Measurements from ENCODE around the gene DGKB. TPM values are rescaled to one million over a fixed set of nuclear protein-coding genes. Genes with fewer than 3 reads are reported as not detected.

Gene DGKB
- total RNA-seq, 2 experiments from 2014 or later: not detected

GRCh38 chr7:14828053-14828452 lies 74.5 kb downstream of the DGKB start:
- CTCF ChIA-PET: no interaction called here
- POLR2A ChIA-PET: no interaction called here

GRCh38 chr7:14826426-14826825 lies 76.1 kb downstream of the DGKB start:
- ChIA-PET POLR2A (no interaction called here), CTCF (no interaction called here)

DNA sequence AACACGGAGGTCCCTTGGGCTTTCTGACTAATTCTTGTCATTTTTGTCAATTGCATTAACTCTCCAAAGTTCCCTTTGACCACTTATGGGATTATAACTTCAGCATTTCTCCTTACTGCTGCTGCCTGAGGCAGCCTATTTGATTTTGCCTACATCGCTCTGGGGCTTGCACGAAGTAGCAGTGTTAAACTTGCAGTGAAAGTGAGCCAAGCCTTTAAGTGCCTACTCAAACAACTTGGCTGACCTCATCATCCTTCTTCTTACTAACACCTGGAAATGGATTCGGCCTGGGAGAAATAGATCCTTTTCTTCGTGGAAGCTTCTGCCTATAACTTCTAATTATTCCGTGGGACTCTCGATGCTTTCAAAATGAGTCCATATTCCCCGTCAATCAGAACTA lies 76.6 kb downstream of the DGKB start:
- ChIA-PET POLR2A (no interaction called here), CTCF (no interaction called here)

DNA sequence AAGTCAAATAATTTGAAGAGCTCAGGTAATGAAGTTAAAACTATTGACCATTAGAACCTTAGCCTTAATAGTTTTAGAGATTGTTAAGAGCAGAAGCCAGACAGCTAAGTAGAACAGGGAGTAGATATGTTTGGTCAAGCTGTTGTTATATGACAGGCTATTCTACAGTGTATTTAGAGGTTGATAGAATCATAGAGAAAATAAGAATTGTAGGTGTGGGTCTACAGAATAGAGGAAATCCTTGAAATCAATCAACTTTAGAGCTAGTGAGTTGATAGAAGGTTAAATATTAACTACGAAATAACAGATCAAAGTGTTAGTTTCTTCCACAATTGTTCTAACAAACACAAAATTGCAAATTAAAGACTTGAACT lies 80.1 kb downstream of the DGKB start:
- ChIA-PET CTCF (no interaction called here), POLR2A (no interaction called here)

GRCh38 chr7:14821757-14822480 lies 80.6 kb downstream of the DGKB start:
- ChIA-PET POLR2A (no interaction called here), CTCF (no interaction called here)

DNA sequence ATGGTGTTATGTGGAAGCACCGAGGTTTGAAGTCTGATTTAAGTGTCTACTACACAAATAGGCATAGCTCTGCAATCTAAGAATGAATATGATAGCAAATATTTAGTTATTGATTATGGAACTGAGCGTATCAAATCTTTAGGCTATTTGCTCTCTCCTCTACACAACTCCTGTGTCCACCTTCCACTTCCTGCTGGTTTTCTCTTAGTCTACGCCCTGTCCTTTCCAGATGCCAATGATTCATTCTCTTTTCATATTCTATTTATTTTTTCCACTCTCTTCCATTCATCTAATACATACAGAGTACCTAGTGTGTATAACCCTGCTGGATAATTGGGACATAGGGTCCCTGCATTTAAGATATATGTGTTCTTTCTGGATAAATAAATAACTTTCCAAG lies 83.7 kb downstream of the DGKB start:
- CTCF ChIA-PET: no interaction called here
- POLR2A ChIA-PET: no interaction called here

GRCh38 chr7:14817829-14818614 lies 84.5 kb downstream of the DGKB start:
- CTCF ChIA-PET: no interaction called here
- POLR2A ChIA-PET: no interaction called here

- ChIA-PET POLR2A (no interaction called here), CTCF (no interaction called here)
Measured at GRCh38 chr7:14807507-14807906, 95.0 kb downstream of the DGKB start.

- POLR2A ChIA-PET: no interaction called here
- CTCF ChIA-PET: no interaction called here
Measured at GRCh38 chr7:14806891-14807290, 95.7 kb downstream of the DGKB start.

DNA sequence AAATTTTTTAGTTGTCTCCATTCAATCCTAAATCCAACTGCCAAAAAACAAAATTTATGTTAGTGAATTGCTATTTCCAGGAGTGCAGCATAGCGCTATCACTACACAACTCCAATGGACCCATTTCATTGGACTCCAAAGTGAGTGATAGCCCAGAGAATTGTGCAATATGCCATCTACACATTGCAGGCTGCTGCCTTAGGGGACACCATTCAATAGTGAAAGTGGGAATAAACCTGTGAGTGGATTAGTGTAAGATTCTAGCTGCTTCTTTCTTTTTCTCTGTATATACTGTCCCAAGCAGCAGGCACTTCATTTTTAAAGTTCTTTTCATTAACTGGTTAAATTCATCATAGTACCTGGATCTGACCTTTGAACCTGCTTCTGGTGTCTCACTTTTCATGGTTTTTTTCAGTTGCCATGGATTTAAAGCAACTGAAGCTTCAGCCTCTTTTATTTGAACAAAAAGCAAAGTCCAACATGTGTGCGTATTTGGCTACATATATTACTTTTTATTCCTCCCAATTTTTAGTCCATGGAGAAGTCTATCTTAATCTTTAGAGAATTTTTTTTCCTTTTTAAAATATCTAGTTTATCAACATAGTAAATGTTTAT lies 97.3 kb downstream of the DGKB start:
- POLR2A ChIA-PET: no interaction called here

GRCh38 chr7:14800664-14801063 lies 101.9 kb downstream of the DGKB start:
- POLR2A ChIA-PET: no interaction called here
- CTCF ChIA-PET: no interaction called here

More for the DNA sequence above, 97.3 kb downstream of the DGKB start:
- CTCF ChIA-PET: no interaction called here

DNA sequence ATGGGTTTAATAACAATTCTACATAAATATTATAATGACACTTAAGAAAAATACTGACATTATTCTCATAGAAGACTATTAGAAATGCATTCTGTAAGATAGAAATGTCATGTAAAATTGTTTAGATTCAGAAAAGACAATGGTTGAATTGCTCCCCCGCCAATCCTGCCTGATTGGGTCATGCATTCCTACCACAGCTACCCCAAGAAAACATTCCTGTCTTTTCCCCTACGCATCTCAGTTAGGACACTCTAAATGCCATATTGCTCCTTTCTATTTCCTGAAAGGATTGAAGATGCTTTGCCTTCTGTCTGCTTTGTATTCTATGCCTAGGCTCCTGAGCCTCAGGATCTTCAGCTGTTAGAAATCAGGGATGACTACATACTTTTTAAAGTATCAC lies 109.4 kb downstream of the DGKB start:
- CTCF ChIA-PET: no interaction called here
- POLR2A ChIA-PET: no interaction called here

DNA sequence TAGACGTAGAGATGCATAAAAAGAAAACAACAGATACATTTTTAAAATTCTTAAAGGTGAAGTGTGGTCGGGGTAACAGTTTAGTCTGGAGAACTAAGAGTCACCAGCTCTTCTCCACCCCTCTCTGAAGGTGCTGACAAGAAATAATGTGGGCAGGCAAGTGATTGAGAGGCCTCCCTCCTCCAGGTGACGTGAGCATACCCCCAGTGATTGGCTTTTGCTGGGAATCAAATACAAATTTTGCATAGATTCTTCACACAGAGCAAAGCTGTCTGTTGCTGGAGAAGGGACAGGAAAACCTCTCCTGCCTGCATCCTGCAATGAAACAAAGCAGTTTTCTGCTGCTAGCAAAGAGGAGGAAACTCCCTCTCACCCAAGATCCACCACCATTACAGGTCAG lies 115.0 kb downstream of the DGKB start:
- ChIA-PET POLR2A (no interaction called here), CTCF (no interaction called here)

DNA sequence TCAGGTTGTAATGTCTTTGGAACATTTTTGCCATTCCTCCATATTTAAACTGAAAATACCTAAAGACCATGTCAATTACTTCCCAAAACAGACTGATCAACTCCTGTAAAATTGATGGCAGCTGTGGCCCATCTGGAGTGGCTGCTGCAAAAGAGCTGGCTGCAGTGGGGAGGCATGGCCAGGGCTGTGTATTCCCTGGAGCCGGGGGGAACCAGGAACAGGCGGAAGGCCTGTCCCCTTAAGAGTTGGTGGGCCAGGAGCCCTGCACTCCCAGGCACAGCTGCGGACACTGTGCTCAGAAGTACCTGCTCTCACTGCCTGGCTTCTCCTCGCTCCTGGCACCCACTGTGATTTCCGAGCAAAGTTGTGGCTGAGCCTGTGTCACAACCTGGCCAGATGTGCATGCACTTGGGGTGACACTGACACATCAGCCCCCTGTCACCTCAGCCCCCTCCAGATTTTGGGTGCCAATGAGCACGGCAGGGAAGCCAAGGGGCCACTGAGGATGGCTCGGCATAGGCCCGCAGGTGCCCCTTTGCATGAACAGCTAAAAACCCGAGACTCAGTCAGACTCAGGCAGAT lies 116.1 kb downstream of the DGKB start:
- ChIA-PET CTCF (no interaction called here), POLR2A (no interaction called here)

GRCh38 chr7:14777806-14778205 lies 124.7 kb downstream of the DGKB start:
- ChIA-PET POLR2A (no interaction called here), CTCF (no interaction called here)

GRCh38 chr7:14776266-14776665 lies 126.3 kb downstream of the DGKB start:
- ChIA-PET CTCF (no interaction called here), POLR2A (no interaction called here)

GRCh38 chr7:14773729-14774271 lies 128.8 kb downstream of the DGKB start:
- POLR2A ChIA-PET: no interaction called here
- CTCF ChIA-PET: no interaction called here

DNA sequence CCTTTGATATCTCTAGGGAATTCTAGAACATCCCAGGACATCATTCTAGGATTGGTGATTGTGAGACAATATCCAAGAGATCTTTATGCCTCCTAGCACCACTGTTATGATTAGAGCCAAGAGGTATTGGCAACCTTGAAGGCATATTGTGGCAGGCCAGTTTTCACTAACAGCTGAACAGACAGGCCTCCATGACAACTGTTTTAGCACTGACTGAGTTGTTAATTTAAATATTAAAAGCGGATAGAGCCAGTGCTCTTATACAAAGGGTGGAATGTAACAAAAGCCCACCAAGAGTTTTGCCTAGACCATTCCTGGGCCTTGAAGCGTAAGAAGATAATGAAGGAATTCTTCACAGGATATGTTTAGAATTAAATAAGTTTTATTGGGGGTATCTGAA lies 131.9 kb downstream of the DGKB start:
- POLR2A ChIA-PET: no interaction called here

DNA sequence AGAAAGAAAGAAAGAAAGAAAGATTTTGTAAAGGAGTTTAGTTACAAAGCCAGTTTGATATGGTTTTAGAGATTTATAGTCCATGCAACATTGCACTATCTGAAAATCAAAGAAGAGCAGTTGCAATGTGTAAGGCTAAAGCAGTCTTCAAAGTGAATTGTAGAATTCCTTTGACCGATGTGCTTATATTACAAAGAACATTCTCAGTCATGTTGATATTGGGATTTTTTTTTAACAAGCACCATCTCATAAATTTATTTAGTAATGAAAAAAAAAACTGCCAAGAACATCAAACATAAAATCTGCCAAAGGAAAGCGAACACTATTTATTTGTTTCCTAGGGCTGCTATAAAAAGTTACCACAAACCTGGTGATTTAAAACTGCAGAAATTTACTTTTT lies 133.3 kb downstream of the DGKB start:
- ChIA-PET CTCF (no interaction called here), POLR2A (no interaction called here)

More for the DNA sequence above, 131.9 kb downstream of the DGKB start:
- CTCF ChIA-PET: no interaction called here

DNA sequence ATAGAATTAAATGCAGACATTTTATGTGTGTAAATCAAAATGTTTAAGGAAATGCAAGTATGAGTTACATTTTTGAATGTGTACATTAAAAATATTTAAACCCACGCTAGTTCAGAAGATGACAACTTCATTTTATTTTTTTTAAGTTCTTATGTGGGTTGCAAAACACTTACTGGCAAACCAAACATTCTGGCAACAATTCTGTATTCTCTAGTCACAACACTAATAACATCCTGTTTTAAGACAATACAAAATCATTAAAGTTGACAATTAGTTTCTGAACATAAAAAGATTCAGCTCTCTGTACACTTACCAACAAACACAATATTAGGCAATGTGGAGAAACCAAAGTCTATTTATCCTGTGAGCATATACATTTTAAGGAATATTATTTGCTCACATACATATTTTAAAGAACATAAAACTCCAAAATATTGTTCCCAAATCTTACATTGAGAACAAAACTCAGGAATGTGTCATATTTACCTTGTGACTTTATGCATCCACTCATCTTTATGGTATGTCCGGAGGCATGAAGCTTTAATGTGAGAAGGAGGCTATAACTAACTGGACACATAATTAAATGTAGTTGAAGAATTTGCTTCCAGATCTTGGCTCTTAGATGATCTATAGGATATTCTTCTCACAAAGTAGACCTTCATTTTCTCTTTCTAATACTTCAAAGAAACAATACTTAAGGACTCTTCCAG lies 134.7 kb downstream of the DGKB start:
- POLR2A ChIA-PET: no interaction called here

More for the DNA sequence above, 134.7 kb downstream of the DGKB start:
- CTCF ChIA-PET: no interaction called here

All from activated CD8-positive, alpha-beta memory T cell treated with anti-CD3 and anti-CD28 coated beads for 36 hours (primary cell).